CD1c-positive myeloid dendritic cell (primary cell): Measurements from ENCODE around the gene IL1RL1.
"Not testable (repeated sequence)": the region's sequence is repeated elsewhere in the genome, so short reads cannot be mapped to it uniquely, and the experiment has no call there.

ENCODE experiments used
- DNase-seq: peaks from one replicate; pipeline ENCODE4 v3.0.0-alpha.2; 2016; ENCODE audit errors: extremely low spot score

Gene IL1RL1

DNA sequence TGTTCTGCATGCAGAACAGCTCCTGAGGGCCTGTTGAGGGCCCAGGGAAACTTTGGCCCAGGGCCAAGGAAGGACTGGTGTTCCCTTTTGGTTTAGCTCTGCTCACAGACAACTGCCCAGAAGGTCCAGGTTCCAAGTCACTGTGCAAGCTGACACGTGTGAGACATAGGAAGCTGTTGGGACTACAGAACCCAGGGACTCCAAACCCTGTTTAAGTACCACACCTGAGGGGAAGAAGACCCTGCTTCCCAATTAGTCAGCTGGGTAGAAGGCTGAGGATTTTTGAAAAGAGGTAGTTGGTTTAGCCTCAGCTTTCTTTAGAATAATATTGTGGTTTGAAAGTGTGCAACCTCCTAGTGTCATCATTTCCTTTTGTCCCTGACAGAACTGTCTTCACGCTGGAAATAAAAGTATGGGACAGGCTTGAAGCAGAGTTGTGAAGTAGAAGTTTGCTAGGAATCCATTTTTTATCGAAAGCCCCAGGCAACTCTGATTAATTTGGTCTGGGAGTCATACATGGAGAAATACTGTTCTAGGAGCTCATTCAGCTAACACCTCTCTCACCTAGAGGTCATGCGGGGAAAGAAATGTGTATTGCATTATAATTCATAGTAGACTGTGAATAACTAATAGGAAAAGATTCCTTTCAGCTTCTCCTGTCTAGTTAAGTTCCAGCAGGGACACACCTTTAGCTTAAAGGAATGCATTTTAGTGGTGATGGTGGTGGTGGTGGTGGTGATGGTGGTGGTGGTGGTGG lies 19.9 kb upstream of the IL1RL1 start:
- DNase-seq, result peak; percentile 70

DNA sequence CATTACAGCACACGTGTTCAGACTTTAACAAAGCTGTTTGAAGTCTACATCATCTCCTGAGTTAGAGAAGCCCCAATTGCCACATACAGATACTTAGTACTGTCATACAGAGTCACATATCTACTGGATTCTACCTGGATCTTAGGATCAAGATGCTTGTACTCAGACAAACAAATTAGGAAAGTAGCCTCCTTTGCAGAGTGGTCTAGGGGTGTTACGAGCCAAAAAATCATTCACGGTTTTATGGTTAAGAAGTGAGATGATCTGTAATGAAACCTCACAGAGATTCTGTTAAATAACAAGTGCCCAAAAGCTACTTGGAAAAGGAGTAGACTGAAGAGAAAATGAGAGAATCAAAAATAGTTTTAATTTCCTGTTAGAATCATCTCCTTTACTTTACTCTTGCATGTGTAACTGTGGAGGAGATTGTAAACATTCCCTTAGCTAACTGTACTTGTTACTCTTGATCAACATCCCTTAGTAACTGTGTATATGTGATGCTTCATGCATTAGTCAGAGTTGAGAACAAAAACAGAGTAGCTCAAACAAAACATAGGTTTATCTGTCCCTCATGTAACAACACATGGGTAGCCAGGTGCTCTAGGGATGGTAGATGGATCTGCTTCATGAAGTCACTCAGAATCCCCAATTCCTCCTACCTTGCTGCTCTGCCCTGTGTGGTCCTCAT lies 16.4 kb upstream of the IL1RL1 start:
- DNase-seq, result no peak

DNA sequence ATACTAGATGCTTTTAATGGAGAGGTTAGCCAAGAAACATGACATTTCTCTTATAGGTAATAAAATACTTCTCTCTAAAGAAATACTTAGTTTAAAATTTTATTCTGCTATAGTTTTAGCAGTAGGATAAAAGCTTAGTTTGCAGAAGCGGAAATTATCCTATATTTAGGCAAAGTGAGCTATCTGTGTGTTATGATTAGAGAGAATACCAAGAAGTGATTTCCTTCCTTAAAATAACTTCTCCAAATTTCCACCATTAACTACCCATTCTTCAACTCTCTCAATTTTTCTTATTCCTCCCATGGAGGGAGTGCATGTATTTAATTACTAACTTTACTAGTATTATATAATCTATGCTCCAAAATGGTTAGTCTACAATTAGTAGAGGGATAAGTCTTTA lies 15.8 kb upstream of the IL1RL1 start:
- DNase-seq, result peak; percentile 52

DNA sequence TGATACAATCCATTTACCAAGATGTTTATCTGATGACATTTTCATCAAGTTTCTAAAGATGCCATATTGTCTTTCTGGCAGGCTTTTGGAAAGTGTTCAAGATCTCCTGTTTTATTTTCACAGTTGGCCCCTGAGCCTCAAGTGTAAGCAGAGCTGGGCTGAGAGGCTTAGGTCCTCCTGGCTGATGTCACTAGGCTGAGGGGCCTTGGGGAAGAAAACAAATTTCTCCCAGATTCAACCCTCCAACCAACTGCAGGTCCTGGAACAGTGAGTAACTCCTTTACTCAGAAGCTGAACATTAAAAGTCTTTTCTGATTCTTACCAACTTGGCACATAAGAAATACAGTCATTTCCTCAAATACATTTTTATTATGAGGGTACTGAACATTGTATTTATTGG lies 14.9 kb upstream of the IL1RL1 start:
- DNase-seq, result no peak

GRCh38 chr2:102297891-102298290 lies 13.5 kb upstream of the IL1RL1 start:
- no peak for DNase-seq

DNA sequence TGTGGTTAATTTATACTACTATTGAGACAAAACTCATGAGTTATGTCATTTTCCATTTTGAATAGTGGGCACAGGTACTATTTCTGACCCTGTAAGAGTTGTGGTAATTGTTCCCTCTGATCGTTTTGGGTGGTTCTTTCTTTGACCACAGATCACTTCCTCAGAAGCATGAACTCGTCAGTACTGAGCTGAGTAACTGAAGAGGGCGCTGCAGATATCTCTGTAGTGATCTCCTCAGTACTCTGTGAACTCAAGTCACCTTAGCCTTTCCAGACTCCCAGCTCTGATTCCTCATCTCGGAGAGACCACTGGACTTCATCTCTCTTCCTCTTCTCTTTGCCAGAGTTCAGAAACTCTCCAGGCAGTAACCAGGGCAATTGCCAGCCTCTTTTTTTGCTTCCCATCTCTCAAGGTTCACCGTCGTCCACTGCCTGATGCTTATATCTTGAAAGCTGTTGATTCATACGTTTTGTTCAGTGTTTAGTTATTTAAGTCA lies 9.4 kb upstream of the IL1RL1 start:
- DNase-seq, result peak; percentile 75

DNA sequence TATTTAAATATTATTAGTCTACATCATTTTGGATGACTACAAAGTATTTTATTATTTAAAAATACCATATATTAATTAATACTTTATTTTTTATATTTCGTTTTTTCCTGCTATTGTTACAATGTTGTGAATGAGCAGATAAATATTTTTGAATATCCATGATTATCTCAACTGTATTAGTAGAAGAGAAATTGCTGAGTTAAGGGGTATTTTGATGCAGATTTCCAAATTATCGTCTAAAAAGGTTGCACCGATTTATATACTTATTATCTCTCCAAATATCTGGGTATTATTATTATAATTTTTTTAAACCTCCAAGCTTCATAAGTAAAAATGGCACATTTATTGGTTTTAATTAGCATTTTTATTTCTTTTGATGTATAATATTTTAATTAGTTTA lies 8.9 kb upstream of the IL1RL1 start:
- no peak for DNase-seq

DNA sequence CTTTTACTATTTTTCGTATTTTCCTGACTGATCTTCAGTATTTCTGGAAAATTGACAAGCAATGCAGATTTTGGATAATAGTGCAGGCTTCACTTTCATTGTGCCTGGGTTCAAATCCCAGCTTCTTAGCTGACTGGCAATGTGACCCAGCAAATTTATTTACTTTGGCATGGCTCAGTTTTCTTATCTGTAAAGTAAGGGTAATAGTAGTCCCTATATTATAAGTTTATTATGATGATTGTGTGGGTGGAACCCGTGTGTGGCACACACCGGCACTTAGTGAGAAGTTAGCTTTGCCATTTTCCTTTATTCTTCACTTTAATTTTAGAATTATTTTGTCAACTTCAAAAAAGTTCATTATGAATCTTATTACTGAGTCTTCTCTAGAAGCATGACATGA lies 7.8 kb upstream of the IL1RL1 start:
- DNase-seq, result no peak

DNA sequence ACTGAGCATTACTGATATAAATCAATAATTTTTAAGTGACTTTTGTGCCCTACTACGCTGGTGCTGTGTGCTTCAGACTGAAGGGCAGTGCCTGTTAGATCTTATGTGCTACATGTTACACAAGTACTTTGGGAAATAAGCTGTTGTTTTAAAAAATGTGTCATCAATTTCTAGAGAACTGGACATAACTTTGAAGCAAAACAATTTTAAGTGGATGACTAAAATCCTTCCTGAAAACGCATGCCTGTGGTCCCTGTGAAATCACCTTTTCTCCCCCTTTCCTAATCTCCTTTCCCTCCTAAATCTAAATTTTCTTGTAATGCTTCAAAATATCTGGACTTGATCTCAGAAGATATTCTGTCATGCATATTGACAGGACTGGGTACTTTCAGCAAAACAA lies 7.1 kb upstream of the IL1RL1 start:
- peak; percentile 28 for DNase-seq

- DNase-seq, result no peak
Observed at GRCh38 chr2:102304711-102305611, 6.4 kb upstream of the IL1RL1 start.

DNA sequence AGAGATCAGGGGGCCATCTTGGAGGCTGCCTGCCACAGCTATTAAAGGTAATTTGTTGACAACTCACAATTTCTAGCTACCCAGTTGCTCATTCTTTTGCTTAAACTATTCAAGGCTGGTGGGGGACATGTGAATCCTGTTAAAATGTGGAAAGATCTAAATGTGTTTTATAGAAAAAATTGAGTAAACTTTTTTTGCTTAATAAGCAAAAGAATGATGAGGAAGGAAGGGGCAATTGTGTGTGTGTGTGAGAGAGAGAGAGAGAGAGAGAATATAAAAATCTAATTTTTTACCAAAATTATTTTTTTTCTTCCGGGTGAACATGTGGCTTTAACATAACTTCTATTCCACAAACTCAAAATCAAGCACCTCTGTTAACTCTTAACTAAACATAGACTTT lies 5.2 kb upstream of the IL1RL1 start:
- DNase-seq, result no peak

DNA sequence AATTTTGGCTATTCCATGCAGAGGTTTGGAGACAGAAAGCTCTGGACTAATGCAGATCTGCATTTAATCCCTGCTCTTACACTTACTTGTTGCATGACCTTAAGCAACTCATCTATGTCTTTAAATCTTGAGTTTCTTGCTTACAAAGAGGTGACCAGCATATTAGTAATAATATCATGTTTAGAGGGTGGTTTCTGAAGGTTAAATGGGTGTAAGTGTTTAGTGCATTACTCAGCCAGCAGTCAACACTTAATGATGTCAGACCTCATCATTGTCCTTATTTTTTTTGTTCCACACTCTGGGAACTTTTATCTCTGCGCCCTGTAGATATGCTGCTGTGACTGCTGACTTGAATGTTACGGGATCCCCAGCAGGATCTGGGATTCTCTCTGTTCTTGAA lies 1.7 kb downstream of the IL1RL1 start:
- no peak for DNase-seq

DNA sequence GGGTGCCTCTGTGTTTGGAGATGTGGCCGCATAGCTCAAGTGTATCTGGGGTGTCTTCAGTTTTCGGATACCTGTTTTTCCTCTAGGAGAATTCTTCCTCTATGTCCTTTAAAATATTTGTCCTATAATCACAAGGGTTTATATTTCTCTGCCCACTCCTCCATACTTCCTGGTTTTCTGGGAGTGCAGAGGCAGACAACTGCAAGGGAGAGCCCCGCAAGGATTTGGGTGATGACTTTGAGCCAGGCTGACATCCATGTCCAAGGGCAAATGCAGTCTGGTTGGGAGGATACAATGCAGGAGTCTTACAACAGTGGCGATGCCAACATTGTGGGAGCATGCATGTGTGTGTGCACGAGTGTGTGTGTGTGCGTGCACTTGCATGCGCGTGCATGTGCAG lies 2.1 kb downstream of the IL1RL1 start:
- no peak for DNase-seq

- DNase-seq, result no peak
Observed at GRCh38 chr2:102313950-102314349, 2.6 kb downstream of the IL1RL1 start.

GRCh38 chr2:102315921-102316320 lies 4.6 kb downstream of the IL1RL1 start:
- no peak for DNase-seq

DNA sequence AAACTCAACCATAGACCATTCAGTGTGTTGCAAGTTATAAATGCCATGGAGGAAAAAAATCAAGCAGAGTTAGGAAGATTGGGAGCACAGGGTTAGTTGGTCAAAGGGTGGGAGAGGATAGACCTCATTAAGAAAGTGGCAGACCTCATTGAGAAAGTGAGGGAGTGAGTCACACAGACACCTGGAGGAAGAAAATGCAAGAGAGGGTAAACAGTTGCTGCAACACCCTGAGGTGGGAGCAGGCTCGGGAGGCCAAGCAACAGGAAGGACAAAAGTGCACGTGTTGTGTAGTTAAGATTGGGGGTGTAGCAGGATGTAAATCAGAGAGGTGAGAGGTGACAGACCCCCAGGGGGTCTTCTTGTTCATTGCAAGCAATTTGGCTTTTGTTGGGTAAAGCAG lies 6.4 kb downstream of the IL1RL1 start:
- no peak for DNase-seq

DNA sequence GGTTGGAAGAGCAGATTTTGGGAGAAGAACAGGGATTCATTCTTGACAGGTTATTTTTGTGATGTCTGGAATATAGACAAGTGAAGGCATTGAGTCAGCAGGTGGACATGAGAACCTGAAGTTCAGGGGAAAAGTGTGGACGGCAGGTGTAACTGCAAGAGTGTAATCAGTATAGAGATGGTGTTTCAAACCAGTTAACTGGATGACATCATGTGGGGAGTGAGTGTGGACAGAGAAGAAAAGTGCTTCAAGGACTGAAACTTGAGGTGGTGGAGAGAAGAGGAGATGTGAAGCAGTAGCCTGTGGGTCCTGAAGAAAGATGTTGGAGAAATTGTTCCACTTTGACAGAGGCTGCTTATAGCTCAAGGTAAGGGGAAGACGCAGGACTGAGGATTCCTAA lies 7.1 kb downstream of the IL1RL1 start:
- DNase-seq, result no peak

GRCh38 chr2:102321941-102322719 lies 10.8 kb downstream of the IL1RL1 start:
- DNase-seq, result no peak

DNA sequence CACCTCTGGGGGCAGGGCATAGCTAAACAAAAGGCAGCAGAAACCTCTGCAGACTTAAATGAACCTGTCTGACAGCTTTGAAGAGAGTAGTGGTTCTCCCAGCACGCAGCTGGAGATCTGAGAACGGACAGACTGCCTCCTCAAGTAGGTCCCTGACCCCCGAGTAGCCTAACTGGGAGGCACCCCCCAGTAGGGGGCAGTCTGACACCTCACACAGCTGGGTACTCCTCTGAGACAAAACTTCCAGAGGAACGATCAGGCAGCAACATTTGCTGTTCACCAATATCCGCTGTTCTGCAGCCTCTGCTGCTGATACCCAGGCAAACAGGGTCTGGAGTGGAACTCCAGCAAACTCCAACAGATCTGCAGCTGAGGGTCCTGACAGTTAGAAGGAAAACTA lies 13.6 kb downstream of the IL1RL1 start:
- DNase-seq, result not testable (repeated sequence)

DNA sequence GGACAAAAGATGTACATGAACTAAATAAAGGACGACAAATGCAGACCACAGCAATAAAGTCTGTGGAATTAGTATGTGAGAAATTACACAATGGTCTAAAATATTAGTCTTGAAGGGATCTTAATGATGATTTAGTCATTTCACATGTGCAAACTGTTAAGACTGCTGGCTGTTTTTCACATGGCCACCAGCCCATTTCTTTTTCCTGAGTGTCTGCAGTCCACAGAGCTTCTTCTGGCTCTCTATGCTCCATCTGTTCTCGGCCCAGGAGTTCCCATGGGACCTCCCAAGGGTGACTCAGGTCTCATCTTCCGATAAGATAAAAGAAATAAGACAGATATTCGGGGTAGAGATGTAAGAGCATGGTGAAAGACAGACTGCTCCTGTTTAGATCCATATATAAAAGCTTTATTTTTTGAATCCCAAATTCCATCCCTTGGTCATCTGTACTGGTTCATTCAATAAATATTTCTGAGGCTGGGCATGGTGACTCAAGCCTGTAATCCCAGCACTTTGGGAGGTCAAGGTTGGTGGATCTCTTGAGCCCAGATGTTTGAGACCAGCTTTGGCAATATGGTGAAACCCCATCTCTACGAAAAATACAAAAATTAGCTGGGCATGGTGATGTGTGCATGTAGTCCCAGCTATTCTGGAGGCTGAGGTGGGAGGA lies 20.1 kb downstream of the IL1RL1 start:
- DNase-seq, result no peak

- DNase-seq, result no peak
Observed at GRCh38 chr2:102334486-102334885, 23.1 kb downstream of the IL1RL1 start.
